Measurements from ENCODE around the gene MFAP4.

DNA sequence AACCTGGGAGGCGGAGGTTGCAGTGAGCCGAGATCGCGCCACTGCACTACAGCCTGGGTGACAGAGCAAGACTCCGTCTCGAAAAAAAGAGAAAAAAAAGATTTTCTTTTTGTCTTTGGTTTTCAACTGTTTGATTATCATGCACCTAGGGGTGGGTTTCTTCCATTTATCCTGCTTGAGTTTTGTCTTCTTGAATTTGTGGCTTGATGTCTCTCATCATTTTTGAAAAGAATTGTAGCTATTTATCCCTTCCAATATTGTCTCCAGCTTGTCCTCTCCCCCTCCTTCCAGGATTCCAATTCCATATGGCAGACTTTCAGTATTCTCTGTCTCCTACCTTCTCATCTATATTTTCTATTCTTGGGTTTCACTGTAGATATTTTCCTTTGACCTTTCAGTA, 32.2 kb downstream of the MFAP4 start:
- TF ChIP-seq EZH2 (optimal IDR thresholded peaks at IDR 0.05; ENCODE audit: low read depth, low read length) (no peak), CTCF (IDR thresholded peaks at IDR 0.05; ENCODE audit: low read length) (no peak), EZH2phosphoT487 (IDR thresholded peaks at IDR 0.05; ENCODE audit: low read length) (no peak)
